GM18505 (cell line): ENCODE measurements around the gene MRPL28.

ENCODE experiments used
- ATAC-seq: cut with Tn5 transposase; IDR thresholded peaks from one replicate; pipeline ENCODE4 v1.9.1; 2021; ENCODE audit not compliant: unreplicated experiment
- POLR2A ChIP-seq: IDR thresholded peaks from 4 replicates; pipeline ENCODE4 v1.6.1; 2011; ENCODE audit warnings: borderline replicate concordance; ENCODE audit not compliant: insufficient read depth, insufficient read length; ENCODE audit errors: extremely low read depth

The MRPL28 gene

DNA sequence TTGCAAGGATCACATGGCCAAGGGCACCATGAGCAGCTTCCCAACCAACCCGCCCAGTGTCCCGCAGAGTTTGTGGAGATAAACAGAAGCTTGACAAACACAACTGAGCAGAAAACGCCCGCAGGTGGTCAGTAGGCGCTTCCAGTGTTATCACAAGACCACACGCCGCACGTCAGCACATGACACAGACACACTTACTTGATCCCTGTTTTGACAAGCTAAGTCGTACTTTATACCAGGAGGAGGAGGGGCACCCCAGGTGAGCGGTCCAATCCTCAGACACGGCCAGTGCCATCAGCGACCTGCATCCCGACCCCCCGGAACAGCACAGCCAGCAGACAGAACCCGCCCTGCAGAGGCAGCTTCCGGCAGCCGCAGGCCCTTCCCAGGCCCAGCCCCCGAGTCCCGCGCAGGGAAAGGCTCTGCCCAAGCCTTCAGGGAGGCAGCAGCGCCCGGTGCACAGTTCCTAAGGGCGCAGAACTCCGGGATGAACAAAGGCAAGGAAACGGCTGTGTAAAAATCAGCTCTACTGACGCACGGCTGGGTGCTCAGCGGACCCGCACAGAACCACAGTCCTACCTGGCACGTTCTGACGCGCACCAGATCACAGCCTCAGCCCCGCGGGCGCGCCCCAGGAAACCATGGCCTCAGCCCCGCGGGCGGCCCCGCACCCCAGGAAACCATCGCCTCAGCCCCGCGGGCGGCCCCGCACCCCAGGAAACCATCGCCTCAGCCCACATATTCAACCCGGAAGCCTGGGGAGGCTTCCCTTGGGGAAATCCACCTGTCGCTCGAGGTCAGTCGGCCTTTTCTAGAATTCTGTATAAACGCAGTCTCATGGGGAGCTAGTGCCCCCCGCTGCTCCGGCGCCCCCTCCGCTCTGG, 45.6 kb downstream of the MRPL28 start:
- ATAC-seq = no peak

GRCh38 chr16:324201-324450, 46.2 kb downstream of the MRPL28 start:
- no peak for TF ChIP-seq POLR2A
- no peak for ATAC-seq

More for the DNA sequence above, 45.6 kb downstream of the MRPL28 start:
- TF ChIP-seq POLR2A = no peak

- ATAC-seq = no peak
- no peak for TF ChIP-seq POLR2A
Observed at GRCh38 chr16:322476-323143, 47.7 kb downstream of the MRPL28 start.

DNA sequence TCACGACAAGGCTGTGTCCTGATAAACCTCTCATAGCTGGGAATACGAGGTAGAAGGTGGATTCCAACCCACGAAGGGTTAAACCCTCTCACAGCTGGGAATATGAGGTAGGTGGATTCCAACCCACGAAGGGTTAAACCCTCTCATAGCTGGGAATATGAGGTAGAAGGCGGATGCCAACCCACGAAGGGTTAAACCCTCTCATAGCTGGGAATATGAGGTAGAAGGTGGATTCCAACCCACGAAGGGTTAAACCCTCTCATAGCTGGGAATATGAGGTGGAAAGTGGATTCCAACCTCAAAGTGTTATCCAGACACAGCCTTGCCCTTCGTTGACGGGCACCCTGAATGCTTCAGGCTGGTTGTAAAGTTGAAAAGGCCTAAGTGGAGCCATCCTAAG, 48.8 kb downstream of the MRPL28 start:
- no peak for ATAC-seq
- no peak for TF ChIP-seq POLR2A

GRCh38 chr16:320206-320605, 50.1 kb downstream of the MRPL28 start:
- TF ChIP-seq POLR2A = no peak
- ATAC-seq = no peak

- no peak for ATAC-seq
- TF ChIP-seq POLR2A = no peak
Observed at GRCh38 chr16:318628-319027, 51.7 kb downstream of the MRPL28 start.

DNA sequence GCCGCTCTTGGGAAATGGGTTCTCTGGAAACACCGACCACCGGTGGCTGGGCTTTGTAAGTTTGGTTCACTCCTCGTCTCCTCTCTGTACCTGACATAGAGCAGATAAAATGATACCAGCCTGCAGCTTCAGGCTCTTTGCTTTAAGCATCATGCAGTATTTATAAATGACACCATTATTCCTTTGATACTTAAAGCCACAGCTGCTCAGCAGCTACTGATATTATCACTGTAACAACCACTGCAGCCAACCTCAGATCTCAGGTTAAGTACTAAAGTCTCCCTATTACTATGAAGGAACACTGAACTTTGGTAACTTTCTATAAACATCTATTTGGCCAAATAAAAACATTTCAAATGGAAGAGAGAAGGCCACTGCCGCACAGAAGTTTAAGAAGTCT, 52.8 kb downstream of the MRPL28 start:
- no peak for TF ChIP-seq POLR2A

More for the DNA sequence above, 52.8 kb downstream of the MRPL28 start:
- no peak for ATAC-seq
